ENCODE measurements around the gene ARCN1.
A peak's percentile ranks its signal among the peaks of the same experiment; 100 is the strongest.
"Not testable (repeated sequence)": the region's sequence is repeated elsewhere in the genome, so short reads cannot be mapped to it uniquely, and the experiment has no call there.

Gene ARCN1

GRCh38 chr11:118607401-118608359, 35.5 kb downstream of the ARCN1 start, which contains the start of gene PHLDB1:
Gene PHLDB1 (plus strand): TSS chr11:118607615. CDS start chr11:118613837, 6,222 bp downstream.
- peak; percentile 40 for DNase-seq

- DNase-seq: peak; percentile 72
Measured at GRCh38 chr11:118608360-118609227, 36.4 kb downstream of the ARCN1 start.

GRCh38 chr11:118609380-118610224, 37.4 kb downstream of the ARCN1 start:
- DNase-seq: peak; percentile 25

- no peak for DNase-seq
Measured at GRCh38 chr11:118610225-118610772, 38.1 kb downstream of the ARCN1 start.

- DNase-seq: peak; percentile 87
Measured at GRCh38 chr11:118610773-118611432, 38.7 kb downstream of the ARCN1 start.

- DNase-seq: not testable (repeated sequence)
Measured at GRCh38 chr11:118611433-118611795, 39.2 kb downstream of the ARCN1 start.

GRCh38 chr11:118612378-118612777, 40.2 kb downstream of the ARCN1 start:
- DNase-seq: no peak

GRCh38 chr11:118614511-118614910, 42.3 kb downstream of the ARCN1 start:
- DNase-seq: no peak

- DNase-seq: no peak
Measured at GRCh38 chr11:118615282-118615975, 43.2 kb downstream of the ARCN1 start.

- DNase-seq: no peak
Measured at GRCh38 chr11:118615976-118616371, 43.8 kb downstream of the ARCN1 start.

- no peak for DNase-seq
Measured at GRCh38 chr11:118618115-118618990, 46.1 kb downstream of the ARCN1 start.

- DNase-seq: no peak
Measured at GRCh38 chr11:118618991-118619375, 46.8 kb downstream of the ARCN1 start.

- no peak for DNase-seq
Measured at GRCh38 chr11:118619444-118620197, 47.4 kb downstream of the ARCN1 start.

- DNase-seq: no peak
Measured at GRCh38 chr11:118620529-118621070, 48.4 kb downstream of the ARCN1 start.

GRCh38 chr11:118621071-118621783, 49.0 kb downstream of the ARCN1 start:
- no peak for DNase-seq

GRCh38 chr11:118621784-118622375, 49.7 kb downstream of the ARCN1 start:
- DNase-seq: no peak

- no peak for DNase-seq
Measured at GRCh38 chr11:118622376-118623268, 50.4 kb downstream of the ARCN1 start.

Measured in stimulated activated CD4-positive, alpha-beta T cell treated with anti-CD3 and anti-CD28 coated beads, Interleukin-12 subunit alpha, Interleukin-12 subunit beta, amount 100 ng/mL, for 4 hours (primary cell).